Activated CD4-positive, alpha-beta memory T cell treated with anti-CD3 and anti-CD28 coated beads for 36 hours (primary cell): ENCODE measurements around the gene HSDL1. TPM values are rescaled to one million over a fixed set of nuclear protein-coding genes. Genes with fewer than 3 reads are reported as not detected.
A peak's percentile ranks its signal among the peaks of the same experiment; 100 is the strongest.

ENCODE experiments used
- CTCF ChIA-PET: fragments of 350-600 bp; sonication (Branson Sonifier 250); formaldehyde crosslinking; loops from one replicate; lab custom pipeline; 2021; ENCODE audit warnings: antibody characterized with exemption, inconsistent platforms; lab: Charles Lee
- POLR2A ChIA-PET: fragments of 350-600 bp; sonication (Branson Sonifier 250); formaldehyde crosslinking; loops from one replicate; lab custom pipeline; 2021; ENCODE audit warnings: antibody characterized with exemption; lab: Charles Lee
- DNase-seq: peaks from one replicate; pipeline ENCODE4 v3.0.0-alpha.2; 2020
- H3K27ac Mint-ChIP-seq: one replicate; pipeline ENCODE4 v1.8.0; 2021; ENCODE audit warnings: mixed read lengths
- H3K27me3 Mint-ChIP-seq: one replicate; pipeline ENCODE4 v1.8.0; 2021; ENCODE audit warnings: mixed read lengths
- H3K36me3 Mint-ChIP-seq: one replicate; pipeline ENCODE4 v1.8.0; 2021; ENCODE audit warnings: mixed read lengths
- H3K4me1 Mint-ChIP-seq: one replicate; pipeline ENCODE4 v1.8.0; 2021; ENCODE audit warnings: low read depth, mixed read lengths
- H3K4me3 Mint-ChIP-seq: one replicate; pipeline ENCODE4 v1.8.0; 2021; ENCODE audit warnings: mild to moderate bottlenecking, mixed read lengths
- H3K9me3 Mint-ChIP-seq: one replicate; pipeline ENCODE4 v1.8.0; 2021; ENCODE audit warnings: mixed read lengths
- intact Hi-C: fragments of 100-400 bp; cut with micrococcal nuclease; formaldehyde crosslinking; loops from one replicate; pipeline ENCODE4 v1.15.1; 2023
- total RNA-seq, 2 experiments: library from RNA; stranded (reverse); gene quantifications; one replicate each; pipeline ENCODE4 v1.2.3, GENCODE V29; 2021

The HSDL1 gene
- total RNA-seq, 2 experiments from 2014 or later: 13.1 to 13.8 TPM

GRCh38 chr16:84153660-84154214, 8.8 kb upstream of the HSDL1 start:
- Mint-ChIP-seq H3K4me3 (no peak overlapping the region), H3K27ac (no peak overlapping the region), H3K4me1 (no peaks in the 10 kb centered on the region), H3K9me3 (no peaks in the 10 kb centered on the region), H3K27me3 (peaks cover 16% of the 10 kb centered on the region), H3K36me3 (no peaks in the 10 kb centered on the region)
- POLR2A ChIA-PET: no interaction called here
- CTCF ChIA-PET: no interaction called here
- intact Hi-C loops: no loop called here
- DNase-seq: no peak

GRCh38 chr16:84150926-84151325, 5.9 kb upstream of the HSDL1 start:
- no peaks in the 10 kb centered on the region for H3K4me1 Mint-ChIP-seq
- POLR2A ChIA-PET: interaction anchor here (1.0 kb wide), 1 partner anchor 12 kb away, joined by 3 read pairs; no protein-coding TSS in a partner anchor
- intact Hi-C loops: no loop called here

GRCh38 chr16:84144209-84144858, 643 bp downstream of the HSDL1 start:
- Mint-ChIP-seq H3K4me3 (peak overlapping the region; percentile 93), H3K9me3 (no peaks in the 10 kb centered on the region), H3K27ac (peak overlapping the region; percentile 76), H3K4me1 (peaks cover 17% of the 10 kb centered on the region), H3K27me3 (no peaks in the 10 kb centered on the region), H3K36me3 (no peaks in the 10 kb centered on the region)
- intact Hi-C loops: loop anchor here (2.0 kb wide), 1 partner anchor 30 kb away; no protein-coding TSS in a partner anchor
- POLR2A ChIA-PET: interaction anchor here (0.6 to 2.5 kb wide), 2 partner anchors 27 to 33 kb away, joined by 5 to 23 read pairs; partner anchors contain the start of gene MBTPS1
- CTCF ChIA-PET: interaction anchor here (1.0 to 2.6 kb wide), 3 partner anchors 9 to 43 kb away, joined by 6 to 9 read pairs (median 8); partner anchors contain the start of genes MBTPS1 and TAF1C
- peak; percentile 66 for DNase-seq

More at GRCh38 chr16:84150926-84151325, 5.9 kb upstream of the HSDL1 start:
- peaks cover 7% of the 10 kb centered on the region for H3K27me3 Mint-ChIP-seq
- no peak for DNase-seq
- no peaks in the 10 kb centered on the region for H3K9me3 Mint-ChIP-seq
- H3K27ac Mint-ChIP-seq: no peak overlapping the region
- CTCF ChIA-PET: interaction anchor here (1.1 kb wide), 1 partner anchor 36 kb away, joined by 3 read pairs; the partner anchor contains the start of gene TAF1C
- no peaks in the 10 kb centered on the region for H3K36me3 Mint-ChIP-seq
- no peak overlapping the region for H3K4me3 Mint-ChIP-seq

- Mint-ChIP-seq H3K27me3 (no peaks in the 10 kb centered on the region), H3K4me3 (peak overlapping the region; percentile 93), H3K27ac (peak overlapping the region; percentile 76), H3K36me3 (no peaks in the 10 kb centered on the region), H3K4me1 (peaks cover 22% of the 10 kb centered on the region), H3K9me3 (no peaks in the 10 kb centered on the region)
- intact Hi-C loops: loop anchor here (2.0 kb wide), 1 partner anchor 31 kb away; no protein-coding TSS in a partner anchor
- POLR2A ChIA-PET: interaction anchor here (0.6 kb wide), 1 partner anchor 34 kb away, joined by 5 read pairs; no protein-coding TSS in a partner anchor
- no peak for DNase-seq
- CTCF ChIA-PET: interaction anchor here (0.7 to 2.6 kb wide), 2 partner anchors 27 to 43 kb away, joined by 3 to 9 read pairs; partner anchors contain the start of genes MBTPS1 and TAF1C
These were observed 1.2 kb downstream of the HSDL1 start for GRCh38 chr16:84143784-84144199.

GRCh38 chr16:84143081-84143480, 1.9 kb downstream of the HSDL1 start:
- no peaks in the 10 kb centered on the region for H3K9me3 Mint-ChIP-seq
- no peaks in the 10 kb centered on the region for H3K36me3 Mint-ChIP-seq
- H3K4me1 Mint-ChIP-seq: peaks cover 28% of the 10 kb centered on the region
- intact Hi-C loops: no loop called here
- no peaks in the 10 kb centered on the region for H3K27me3 Mint-ChIP-seq
- no peak overlapping the region for H3K4me3 Mint-ChIP-seq
- H3K27ac Mint-ChIP-seq: no peak overlapping the region
- DNase-seq: no peak
- POLR2A ChIA-PET: no interaction called here
- CTCF ChIA-PET: interaction anchor here (0.7 to 2.6 kb wide), 3 partner anchors 26 to 44 kb away, joined by 3 to 9 read pairs (median 7); partner anchors contain the start of genes MBTPS1 and TAF1C

GRCh38 chr16:84141143-84141670, 3.8 kb downstream of the HSDL1 start:
- Mint-ChIP-seq H3K27me3 (no peaks in the 10 kb centered on the region), H3K4me1 (peaks cover 43% of the 10 kb centered on the region), H3K4me3 (no peak overlapping the region), H3K27ac (no peak overlapping the region), H3K9me3 (no peaks in the 10 kb centered on the region), H3K36me3 (no peaks in the 10 kb centered on the region)
- intact Hi-C loops: loop anchor here (2.0 kb wide), 1 partner anchor 56 kb away; no protein-coding TSS in a partner anchor
- DNase-seq: no peak
- ChIA-PET POLR2A (no interaction called here), CTCF (interaction anchor here (1.4 to 1.5 kb wide), 2 partner anchors 24 to 57 kb away, joined by 3 read pairs; partner anchors contain the start of gene MBTPS1)

GRCh38 chr16:84139628-84140258, 5.2 kb downstream of the HSDL1 start:
- Mint-ChIP-seq H3K4me3 (no peak overlapping the region), H3K36me3 (no peaks in the 10 kb centered on the region), H3K27ac (no peak overlapping the region), H3K27me3 (no peaks in the 10 kb centered on the region), H3K4me1 (peaks cover 43% of the 10 kb centered on the region), H3K9me3 (no peaks in the 10 kb centered on the region)
- intact Hi-C loops: loop anchor here (2.0 to 5.0 kb wide), 2 partner anchors 42 to 55 kb away; no protein-coding TSS in a partner anchor
- CTCF ChIA-PET: interaction anchor here (1.0 to 1.6 kb wide), 2 partner anchors 47 to 51 kb away, joined by 3 to 5 read pairs; partner anchors contain the start of gene TAF1C
- POLR2A ChIA-PET: interaction anchor here (0.9 to 1.0 kb wide), 2 partner anchors 12 to 27 kb away, joined by 3 read pairs; no protein-coding TSS in a partner anchor
- DNase-seq: no peak

- CTCF ChIA-PET: interaction anchor here (1.0 to 2.1 kb wide), 5 partner anchors 38 to 54 kb away, joined by 3 to 5 read pairs (median 3); partner anchors contain the start of gene TAF1C
- Mint-ChIP-seq H3K4me1 (peaks cover 41% of the 10 kb centered on the region), H3K4me3 (peak overlapping the region; percentile 7)
These were observed 6.0 kb downstream of the HSDL1 start for GRCh38 chr16:84138824-84139627.

GRCh38 chr16:84138500-84138823, 6.5 kb downstream of the HSDL1 start:
- no peak for DNase-seq
- intact Hi-C loops: loop anchor here (5.0 kb wide), 1 partner anchor 41 kb away; no protein-coding TSS in a partner anchor
- Mint-ChIP-seq H3K9me3 (no peaks in the 10 kb centered on the region), H3K4me3 (no peak overlapping the region), H3K27ac (peak overlapping the region; percentile 3), H3K36me3 (no peaks in the 10 kb centered on the region), H3K27me3 (no peaks in the 10 kb centered on the region), H3K4me1 (peaks cover 39% of the 10 kb centered on the region)
- CTCF ChIA-PET: interaction anchor here (0.7 to 2.1 kb wide), 5 partner anchors 8 to 54 kb away, joined by 3 to 4 read pairs (median 3); no protein-coding TSS in a partner anchor
- POLR2A ChIA-PET: no interaction called here

More at GRCh38 chr16:84138824-84139627, 6.0 kb downstream of the HSDL1 start:
- H3K36me3 Mint-ChIP-seq: no peaks in the 10 kb centered on the region
- POLR2A ChIA-PET: interaction anchor here (0.9 to 1.0 kb wide), 2 partner anchors 12 to 28 kb away, joined by 3 read pairs; no protein-coding TSS in a partner anchor
- peak; percentile 63 for DNase-seq
- no peaks in the 10 kb centered on the region for H3K9me3 Mint-ChIP-seq
- intact Hi-C loops: loop anchor here (5.0 kb wide), 1 partner anchor 42 kb away; no protein-coding TSS in a partner anchor
- peak overlapping the region; percentile 3 for H3K27ac Mint-ChIP-seq
- no peaks in the 10 kb centered on the region for H3K27me3 Mint-ChIP-seq

- intact Hi-C loops: loop anchor here (5.0 kb wide), 1 partner anchor 41 kb away; no protein-coding TSS in a partner anchor
- CTCF ChIA-PET: interaction anchor here (0.7 to 2.1 kb wide), 6 partner anchors 9 to 53 kb away, joined by 3 to 5 read pairs (median 3); partner anchors contain the start of gene MBTPS1
- POLR2A ChIA-PET: no interaction called here
These were observed 7.1 kb downstream of the HSDL1 start for GRCh38 chr16:84137769-84138357.

More at GRCh38 chr16:84137769-84138357, 7.1 kb downstream of the HSDL1 start:
- no peak for DNase-seq
- Mint-ChIP-seq H3K9me3 (no peaks in the 10 kb centered on the region), H3K36me3 (no peaks in the 10 kb centered on the region), H3K4me3 (no peak overlapping the region), H3K27ac (no peak overlapping the region), H3K4me1 (peaks cover 34% of the 10 kb centered on the region), H3K27me3 (no peaks in the 10 kb centered on the region)
